ENCODE measurements around the gene CAMK2B.

The CAMK2B gene

GRCh38 chr7:44228571-44229350 is 96.6 kb downstream of the CAMK2B start:
- TF ChIP-seq GATA3 (IDR thresholded peaks at IDR 0.05; ENCODE audit: low read depth, low read length) (no peak), GATA2 (IDR thresholded peaks at IDR 0.05; ENCODE audit: low read depth, low read length) (no peak)

- TF ChIP-seq GATA2 (IDR thresholded peaks at IDR 0.05; ENCODE audit: low read depth, low read length), result no peak
- no peak for TF ChIP-seq GATA3 (IDR thresholded peaks at IDR 0.05; ENCODE audit: low read depth, low read length)
Observed at GRCh38 chr7:44227911-44228310, 97.5 kb downstream of the CAMK2B start.

- TF ChIP-seq GATA3 (IDR thresholded peaks at IDR 0.05; ENCODE audit: low read depth, low read length), result no peak
- TF ChIP-seq GATA2 (IDR thresholded peaks at IDR 0.05; ENCODE audit: low read depth, low read length), result no peak
Observed at GRCh38 chr7:44226396-44226753, 99.0 kb downstream of the CAMK2B start.

- no peak for TF ChIP-seq GATA2 (IDR thresholded peaks at IDR 0.05; ENCODE audit: low read depth, low read length)
- TF ChIP-seq GATA3 (IDR thresholded peaks at IDR 0.05; ENCODE audit: low read depth, low read length), result no peak
Observed at GRCh38 chr7:44225566-44226395, 99.6 kb downstream of the CAMK2B start.

- TF ChIP-seq GATA3 (IDR thresholded peaks at IDR 0.05; ENCODE audit: low read depth, low read length), result no peak
- TF ChIP-seq GATA2 (IDR thresholded peaks at IDR 0.05; ENCODE audit: low read depth, low read length), result no peak
Observed at GRCh38 chr7:44224974-44225565, 100.3 kb downstream of the CAMK2B start.

GRCh38 chr7:44224080-44224973 is 101.1 kb downstream of the CAMK2B start:
- TF ChIP-seq GATA2 (IDR thresholded peaks at IDR 0.05; ENCODE audit: low read depth, low read length), result no peak
- no peak for TF ChIP-seq GATA3 (IDR thresholded peaks at IDR 0.05; ENCODE audit: low read depth, low read length)

- TF ChIP-seq GATA2 (IDR thresholded peaks at IDR 0.05; ENCODE audit: low read depth, low read length), result no peak
- TF ChIP-seq GATA3 (IDR thresholded peaks at IDR 0.05; ENCODE audit: low read depth, low read length), result no peak
Observed at GRCh38 chr7:44223362-44224079, 101.9 kb downstream of the CAMK2B start.

- TF ChIP-seq GATA3 (IDR thresholded peaks at IDR 0.05; ENCODE audit: low read depth, low read length), result no peak
- no peak for TF ChIP-seq GATA2 (IDR thresholded peaks at IDR 0.05; ENCODE audit: low read depth, low read length)
Observed at GRCh38 chr7:44222776-44223261, 102.6 kb downstream of the CAMK2B start.

GRCh38 chr7:44222074-44222473 is 103.3 kb downstream of the CAMK2B start:
- no peak for TF ChIP-seq GATA2 (IDR thresholded peaks at IDR 0.05; ENCODE audit: low read depth, low read length)

- no peak for TF ChIP-seq GATA2 (IDR thresholded peaks at IDR 0.05; ENCODE audit: low read depth, low read length)
- no peak for TF ChIP-seq GATA3 (IDR thresholded peaks at IDR 0.05; ENCODE audit: low read depth, low read length)
Observed at GRCh38 chr7:44221231-44221791, 104.1 kb downstream of the CAMK2B start.

- TF ChIP-seq GATA2 (IDR thresholded peaks at IDR 0.05; ENCODE audit: low read depth, low read length), result no peak
- TF ChIP-seq GATA3 (IDR thresholded peaks at IDR 0.05; ENCODE audit: low read depth, low read length), result no peak
Observed at GRCh38 chr7:44220358-44221112, 104.9 kb downstream of the CAMK2B start.

GRCh38 chr7:44220046-44220357 is 105.4 kb downstream of the CAMK2B start:
- TF ChIP-seq GATA2 (IDR thresholded peaks at IDR 0.05; ENCODE audit: low read depth, low read length) (no peak), GATA3 (IDR thresholded peaks at IDR 0.05; ENCODE audit: low read depth, low read length) (no peak)
